Adrenal gland (tissue), 5 donors: ENCODE results near the gene MLLT3.

Experiments
- CTCF ChIP-seq, 6 experiments: fragments of 450-650 bp in 4 of 6; fragments of 200-600 bp in 2 of 6; sonication (generic) in 1 of 6; IDR thresholded peaks; 1 replicate in 5 of 6; 2 replicates in 1 of 6; pipeline versions ENCODE4 v1.5.1 to v1.8.0; 2016 to 2021; ENCODE audit warnings: antibody characterized with exemption in 6 of 6, mild to moderate bottlenecking in 2 of 6, moderate library complexity in 1 of 6
- POLR2A ChIP-seq, 2 donors: fragments of 450-650 bp; IDR thresholded peaks; one replicate each; pipeline ENCODE4 v1.6.1; 2017; ENCODE audit warnings: antibody characterized with exemption in 2 of 2, mild to moderate bottlenecking in 2 of 2, moderate library complexity in 1 of 2
- donor health status: DM: no; HTN: no; CAD: no.

GRCh38 chr9:20500101-20500500, 122.2 kb downstream of the MLLT3 start:
- no peak for TF ChIP-seq CTCF (IDR thresholded peaks at IDR 0.05)
- no peak for TF ChIP-seq POLR2A (IDR thresholded peaks at IDR 0.05)
